ENCODE results near the gene TSHR.

Gene TSHR

DNA sequence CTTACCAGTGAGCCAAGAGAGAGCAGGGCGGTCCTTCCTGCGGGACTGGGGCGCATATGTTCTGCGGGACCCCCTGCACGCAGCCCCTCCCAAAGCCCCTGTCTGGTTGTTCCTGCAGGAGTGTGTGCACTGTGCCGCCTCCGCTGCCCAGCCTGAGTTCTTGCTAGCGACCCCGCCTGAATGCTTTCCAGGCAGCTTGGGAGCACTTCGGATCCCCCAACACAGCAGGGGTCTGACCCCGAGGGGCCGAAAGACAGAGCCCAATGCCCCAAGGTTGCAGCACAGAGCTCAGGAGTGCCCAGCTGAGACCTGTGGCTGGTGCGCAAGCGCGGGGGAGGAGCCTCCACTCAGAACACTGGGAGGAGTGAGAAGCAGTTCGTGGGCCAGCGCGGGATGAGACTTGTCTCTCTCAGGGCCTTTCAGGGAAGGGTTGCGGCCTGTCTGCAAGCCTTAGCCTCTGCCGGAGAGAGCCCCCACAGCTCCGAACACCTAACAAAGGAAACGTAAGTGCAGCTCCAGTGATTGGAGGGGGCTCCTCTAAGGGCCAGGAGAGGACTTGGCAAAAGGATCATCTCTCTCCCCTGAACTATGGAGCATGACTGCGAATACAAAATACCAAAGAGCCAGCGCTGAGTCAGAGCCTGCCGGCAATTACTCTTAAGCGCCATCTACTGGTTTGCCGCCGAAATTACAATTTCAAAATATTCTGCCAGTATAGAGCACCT lies 214.8 kb downstream of the TSHR start:
- in situ Hi-C loops (cut with HindIII; ENCODE audit: low sequenced_read_pairs): no loop called here

- in situ Hi-C loops (cut with HindIII; ENCODE audit: low sequenced_read_pairs): no loop called here
Observed at GRCh38 chr14:81170829-81171195, 215.4 kb downstream of the TSHR start.

GRCh38 chr14:81172353-81172752 lies 216.9 kb downstream of the TSHR start:
- in situ Hi-C loops (cut with HindIII; ENCODE audit: low sequenced_read_pairs): no loop called here

GRCh38 chr14:81172881-81173280 lies 217.5 kb downstream of the TSHR start:
- in situ Hi-C loops (cut with HindIII; ENCODE audit: low sequenced_read_pairs): no loop called here

DNA sequence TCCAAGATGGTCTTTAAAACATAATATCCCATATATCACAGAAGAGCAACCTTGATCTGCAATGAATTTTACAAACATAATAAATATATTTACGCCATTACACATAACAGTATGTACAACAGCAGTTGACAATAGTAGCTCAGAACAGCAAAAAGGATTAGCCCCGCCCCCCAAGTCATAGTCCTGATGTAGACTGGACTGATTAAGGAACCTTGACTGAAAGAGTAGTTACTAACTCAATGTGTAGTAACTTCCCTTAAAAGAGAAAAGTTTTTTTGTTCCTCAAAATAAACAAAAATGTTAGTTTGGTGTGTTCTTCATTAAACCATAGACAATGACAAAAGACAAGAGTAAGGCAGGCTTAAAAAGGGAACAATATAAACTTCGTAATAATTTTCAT lies 220.8 kb downstream of the TSHR start:
- in situ Hi-C loops (cut with HindIII; ENCODE audit: low sequenced_read_pairs): no loop called here

- in situ Hi-C loops (cut with HindIII; ENCODE audit: low sequenced_read_pairs): no loop called here
Observed at GRCh38 chr14:81177225-81177624, 221.8 kb downstream of the TSHR start.

DNA sequence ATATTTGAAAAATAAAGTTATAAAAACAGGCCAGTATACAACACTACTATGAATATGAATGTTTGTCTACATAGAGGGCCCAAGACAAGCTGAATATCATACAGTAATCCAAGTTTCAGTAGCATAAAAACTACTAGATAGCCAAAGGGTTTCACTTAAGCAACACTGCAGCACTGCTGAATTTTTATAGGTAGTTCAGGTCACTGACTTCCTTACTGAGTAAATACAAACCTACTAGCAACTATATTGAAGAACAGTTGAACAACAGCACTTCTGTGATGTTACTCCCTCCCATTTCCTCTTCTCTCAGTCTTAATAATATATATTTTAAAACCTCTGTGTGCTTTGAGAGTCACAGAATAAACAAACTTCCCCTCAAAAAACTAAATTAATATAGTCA lies 222.6 kb downstream of the TSHR start:
- in situ Hi-C loops (cut with HindIII; ENCODE audit: low sequenced_read_pairs): no loop called here

GRCh38 chr14:81179631-81180030 lies 224.2 kb downstream of the TSHR start:
- in situ Hi-C loops (cut with HindIII; ENCODE audit: low sequenced_read_pairs): no loop called here

DNA sequence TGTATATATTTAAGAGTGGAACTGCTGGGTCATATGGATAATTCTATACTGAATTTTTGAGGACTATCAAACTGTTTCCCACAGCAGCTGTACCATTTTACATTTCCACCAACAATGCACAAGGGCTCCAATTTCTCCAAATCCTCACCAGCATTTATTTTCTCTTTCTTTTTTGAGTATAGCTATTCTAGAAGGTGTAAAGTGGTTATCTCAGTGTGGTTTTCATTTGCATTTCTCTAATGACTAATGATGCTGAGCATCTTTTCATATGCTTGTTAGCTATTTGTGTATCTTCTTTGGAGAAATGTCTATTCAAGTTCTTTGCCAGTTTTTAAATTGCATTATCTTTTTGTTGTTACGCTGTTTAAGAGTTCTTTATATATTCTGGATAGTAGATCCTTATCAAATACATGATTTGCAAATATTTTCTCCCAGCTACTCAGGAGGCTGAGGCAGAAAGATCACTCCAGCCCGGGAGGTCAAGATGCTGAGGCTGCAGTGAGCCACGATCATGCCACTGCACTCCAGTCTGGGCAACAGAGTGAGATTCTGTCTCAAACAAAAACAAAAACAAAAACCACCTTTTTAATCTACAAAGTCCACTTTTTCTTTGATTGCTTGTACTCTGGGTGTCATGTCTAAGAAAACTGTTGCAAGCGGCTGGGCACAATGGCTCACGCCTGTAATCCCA lies 232.6 kb downstream of the TSHR start:
- in situ Hi-C loops (cut with HindIII; ENCODE audit: low sequenced_read_pairs): no loop called here

DNA sequence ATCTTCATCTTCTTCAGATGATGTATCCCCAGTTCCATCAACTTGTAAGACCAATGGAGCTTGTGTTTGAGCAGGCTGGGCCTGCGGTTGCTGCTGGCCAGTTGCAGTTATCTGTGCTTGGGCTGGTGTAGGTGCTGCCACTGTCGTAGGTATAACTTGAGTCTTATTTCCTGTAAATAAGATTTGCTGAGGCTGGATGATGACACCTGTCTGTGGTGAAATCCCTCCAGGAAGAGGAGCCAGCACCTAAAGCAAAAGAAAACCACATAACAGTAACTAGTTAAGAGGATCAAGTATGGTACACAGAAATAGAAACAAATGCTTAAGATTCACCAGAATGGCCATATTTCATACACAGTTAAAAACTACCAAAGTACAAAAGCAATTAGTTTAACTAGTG lies 237.2 kb downstream of the TSHR start:
- in situ Hi-C loops (cut with HindIII; ENCODE audit: low sequenced_read_pairs): no loop called here

- in situ Hi-C loops (cut with HindIII; ENCODE audit: low sequenced_read_pairs): no loop called here
Observed at GRCh38 chr14:81193924-81194633, 238.7 kb downstream of the TSHR start.
